Endothelial cell of umbilical vein (primary cell): ENCODE measurements around the gene PRDX1. TPM values are rescaled to one million over a fixed set of nuclear protein-coding genes. Genes with fewer than 3 reads are reported as not detected.

ENCODE experiments used
- BruUV-seq: library from RNA; stranded (reverse); fragments of 400-500 nt; replicated peaks from 2 replicates; lab custom pipeline; 2021; lab: Mats Ljungman, UMichigan
- CTCF ChIA-PET: fragments of 300-600, 350-600 bp; sonication (Branson Sonifier 250); formaldehyde crosslinking; loops from one replicate; lab custom pipeline; 2021; ENCODE audit warnings: antibody characterized with exemption, inconsistent platforms; lab: Charles Lee
- POLR2A ChIA-PET: fragments of 300-600, 350-600 bp; sonication (Branson Sonifier 250); formaldehyde crosslinking; loops from one replicate; lab custom pipeline; 2021; ENCODE audit warnings: antibody characterized with exemption, inconsistent platforms; lab: Charles Lee
- DNase-seq: peaks from one replicate; pipeline ENCODE4 v3.0.0-alpha.2; 2011; ENCODE audit warnings: low read depth, low spot score
- FAIRE-seq: peaks from 2 replicates; lab custom pipeline; 2011; peaks lifted over from hg19 to GRCh38; lab: Jason Lieb, UNC
- H2AFZ ChIP-seq: 2 replicates; pipeline ENCODE4 v1.6.0; 2012; ENCODE audit warnings: low read depth, low read length, control low read depth, inconsistent platforms
- H3K27ac ChIP-seq: 2 replicates; pipeline ENCODE4 v1.5.1; 2011; ENCODE audit warnings: low read depth, mild to moderate bottlenecking, control low read depth, low read length, moderate library complexity; ENCODE audit not compliant: insufficient read depth
- H3K27me3 ChIP-seq, 2 experiments: 2 replicates each; pipeline versions ENCODE4 v1.6.0 to v1.6.1; 2011; ENCODE audit warnings: low read length in 2 of 2, mixed read lengths in 1 of 2; ENCODE audit not compliant: control insufficient read depth in 2 of 2, insufficient read depth in 2 of 2
- H3K36me3 ChIP-seq, 2 experiments: 2 replicates in 1 of 2; 3 replicates in 1 of 2; pipeline ENCODE4 v1.5.1; 2011; ENCODE audit warnings: low read length in 2 of 2, mild to moderate bottlenecking in 1 of 2, moderate library complexity in 1 of 2; ENCODE audit not compliant: control insufficient read depth in 2 of 2, insufficient read depth in 2 of 2; ENCODE audit errors: extremely low read depth in 1 of 2
- H3K4me1 ChIP-seq: 3 replicates; pipeline ENCODE4 v1.5.1; 2011; ENCODE audit warnings: mild to moderate bottlenecking, low read length; ENCODE audit not compliant: control insufficient read depth, insufficient read depth; ENCODE audit errors: extremely low read depth
- H3K4me2 ChIP-seq: 2 replicates; pipeline ENCODE4 v1.6.1; 2011; ENCODE audit warnings: low read length, control low read depth, mixed read lengths; ENCODE audit not compliant: insufficient read depth
- H3K4me3 ChIP-seq, 3 experiments: fragments of 200-600 bp in 1 of 3; sonication (generic), shearing (Covaris generic) in 1 of 3; replicated peaks in 1 of 3; 2 replicates each; pipeline ENCODE4 v1.5.1; 2011 to 2016; ENCODE audit warnings: control low read depth in 3 of 3, low read length in 3 of 3, mild to moderate bottlenecking in 2 of 3, inconsistent platforms in 1 of 3, low read depth in 1 of 3, moderate library complexity in 1 of 3; ENCODE audit not compliant: insufficient read depth in 1 of 3
- H3K79me2 ChIP-seq: 2 replicates; pipeline ENCODE4 v1.6.0; 2012; ENCODE audit warnings: low read length, inconsistent platforms; ENCODE audit not compliant: control insufficient read depth, insufficient read depth
- H3K9ac ChIP-seq: replicated peaks from 2 replicates; pipeline ENCODE3; 2011; ENCODE audit warnings: low read length, control low read depth; ENCODE audit not compliant: insufficient read depth; ENCODE audit errors: extremely low read depth
- H3K9me1 ChIP-seq: replicated peaks from 3 replicates; pipeline ENCODE4 v1.6.0; 2011; ENCODE audit warnings: mild to moderate bottlenecking, low read length; ENCODE audit not compliant: control insufficient read depth, insufficient read depth; ENCODE audit errors: extremely low read depth
- H3K9me3 ChIP-seq: replicated peaks from 2 replicates; pipeline ENCODE4 v1.5.1; 2012; ENCODE audit warnings: low read length, inconsistent platforms; ENCODE audit not compliant: control insufficient read depth, insufficient read depth
- H4K20me1 ChIP-seq: replicated peaks from 2 replicates; pipeline ENCODE3; 2011; ENCODE audit warnings: mild to moderate bottlenecking, low read length; ENCODE audit not compliant: control insufficient read depth, insufficient read depth; ENCODE audit errors: extremely low read depth
- CTCF ChIP-seq, 2 donors: IDR thresholded peaks; 1 replicate in 1 of 2; 2 replicates in 1 of 2; pipeline ENCODE4 v1.5.1; 2011; ENCODE audit warnings: low read length in 2 of 2, mild to moderate bottlenecking in 2 of 2, moderate library complexity in 2 of 2, control low read depth in 1 of 2, inconsistent platforms in 1 of 2, low read depth in 1 of 2; ENCODE audit not compliant: insufficient read depth in 1 of 2; ENCODE audit errors: extremely low read depth in 1 of 2
- EZH2 ChIP-seq: IDR thresholded peaks from 2 replicates; pipeline ENCODE4 v1.6.1; 2012; ENCODE audit warnings: borderline replicate concordance, low read depth, mild to moderate bottlenecking, moderate library complexity, low read length, inconsistent platforms; ENCODE audit not compliant: severe bottlenecking
- FOS ChIP-seq: IDR thresholded peaks from 2 replicates; pipeline ENCODE4 v1.6.1; 2011; ENCODE audit warnings: mild to moderate bottlenecking, low read length, moderate library complexity, borderline replicate concordance; ENCODE audit not compliant: insufficient read depth
- GATA2 ChIP-seq: IDR thresholded peaks from 2 replicates; pipeline ENCODE4 v1.7.0; 2011; ENCODE audit warnings: low read depth, mild to moderate bottlenecking, moderate library complexity, mixed read lengths, low read length; ENCODE audit not compliant: insufficient read length, insufficient read depth
- JUN ChIP-seq: IDR thresholded peaks from 2 replicates; pipeline ENCODE4 v1.6.1; 2011; ENCODE audit warnings: borderline replicate concordance, low read depth; ENCODE audit not compliant: insufficient read length, insufficient read depth
- MAX ChIP-seq: IDR thresholded peaks from 2 replicates; pipeline ENCODE4 v1.6.1; 2011; ENCODE audit not compliant: insufficient read depth, insufficient read length
- MYC ChIP-seq: IDR thresholded peaks from one replicate; pipeline ENCODE4 v1.6.1; 2011; ENCODE audit warnings: mild to moderate bottlenecking, low read depth, low read length
- POLR2A ChIP-seq: IDR thresholded peaks from 2 replicates; pipeline ENCODE4 v1.6.1; 2012; ENCODE audit warnings: low read depth, mild to moderate bottlenecking, control low read depth, low read length
- POLR2AphosphoS5 ChIP-seq: IDR thresholded peaks from 2 replicates; pipeline ENCODE4 v1.6.1; 2012; ENCODE audit warnings: low read depth, mild to moderate bottlenecking, control low read depth, low read length, moderate library complexity; ENCODE audit not compliant: insufficient read depth
- dilution Hi-C: fragments of 300-500 bp; cut with MboI; formaldehyde crosslinking; loops from one replicate; pipeline ENCODE4 v1.15.0; 2019; ENCODE audit warnings: low sequenced_read_pairs; ENCODE audit not compliant: extremely low pct_ligation_motif_present
- intact Hi-C: fragments of 100-400 bp; cut with micrococcal nuclease; formaldehyde crosslinking; loops from one replicate; pipeline ENCODE4 v1.10.0; 2022
- polyA plus RNA-seq, 4 experiments: library from polyadenylated mRNA; depleted of rRNA in 3 of 4; stranded (reverse) in 3 of 4; unstranded in 1 of 4; fragments of >200 nt; gene quantifications; 2 replicates each; pipeline versions ENCODE4 v1.2.1 to v1.2.3, GENCODE V29; 2011 to 2012; ENCODE audit warnings: missing spikeins in 1 of 4
- total RNA-seq: library from RNA; stranded (reverse); gene quantifications from 2 replicates; pipeline ENCODE4 v1.2.3, GENCODE V29; 2021

PRDX1 gene
- total and polyA plus RNA-seq, 2 donors (not counting 3 experiments of a cell fraction or from before 2014, with no cell fraction given) = 622 to 685 TPM

GRCh38 chr1:45512641-45513054 lies 9.0 kb downstream of the PRDX1 start:
- TF ChIP-seq FOS (no peak), POLR2AphosphoS5 (no peak), CTCF (IDR thresholded peaks at IDR 0.05; ENCODE audit: extremely low read depth in 1 of 2, insufficient read depth in 1 of 2, low read depth in 1 of 2, low read length in 2 of 2) (peak; percentile 66 to 81), EZH2 (no peak), GATA2 (no peak), MYC (peak; percentile 44), MAX (peak; percentile 29), JUN (peak; percentile 7), POLR2A (no peak)
- BruUV-seq = no TSS peak
- H3K9ac ChIP-seq = no peak overlapping the region
- H3K4me3 ChIP-seq = no peak overlapping the region
- no peaks in the 10 kb centered on the region for H3K9me1 ChIP-seq
- H3K27me3 ChIP-seq = no peaks in the 10 kb centered on the region
- intact Hi-C loops = loop anchor here (1.0 kb wide), 2 partner anchors 58 to 369 kb away; no protein-coding TSS in a partner anchor
- H3K79me2 ChIP-seq = peaks cover 23% of the 10 kb centered on the region
- no peak overlapping the region for H3K4me2 ChIP-seq
- H3K36me3 ChIP-seq = peaks cover 55% of the 10 kb centered on the region in 2 experiments
- no peaks in the 10 kb centered on the region for H4K20me1 ChIP-seq
- H2AFZ ChIP-seq = no peak overlapping the region
- H3K27ac ChIP-seq = no peak overlapping the region
- ChIA-PET CTCF (interaction anchor here (0.7 to 6.0 kb wide), 17 partner anchors 9 to 671 kb away, joined by 3 to 148 read pairs (median 4); partner anchors contain the start of genes AKR1A1, CCDC163, MMACHC and PRDX1), POLR2A (interaction anchor here (3.8 kb wide), 1 partner anchor 8 kb away, joined by 32 read pairs; the partner anchor contains the start of gene PRDX1)
- DNase-seq = peak; percentile 74
- no peaks in the 10 kb centered on the region for H3K4me1 ChIP-seq
- dilution Hi-C loops = no loop called here
- FAIRE-seq = peak; percentile 81
- no peaks in the 10 kb centered on the region for H3K9me3 ChIP-seq
